ENCODE measurements around the gene SNRNP48. TPM values are rescaled to one million over a fixed set of nuclear protein-coding genes. Genes with fewer than 3 reads are reported as not detected.

Gene SNRNP48
- total and polyA plus RNA-seq, 2 of the 4 experiments (the other 2 are of a cell fraction): 5.2 to 6.2 TPM

GRCh38 chr6:7550433-7550801 is 39.6 kb upstream of the SNRNP48 start:
- DNase-seq (no peak), ATAC-seq (ENCODE audit: low read depth) (no peak)
- peaks cover 3 to 44% of the 10 kb centered on the region in 2 experiments; a peak in 2 of 4 replicates for H3K79me1 ChIP-seq (ENCODE audit: low read depth in 1 of 2, low read length in 2 of 2)
- peaks cover 5% of the 10 kb centered on the region; the same call in 1 of the 2 replicates for H3K4me1 ChIP-seq (ENCODE audit: control insufficient read depth, insufficient read depth, low read length)
- H4K91ac ChIP-seq (ENCODE audit: insufficient read depth, low read depth, low read length): no peak overlapping the region
- intact Hi-C loops (cut with micrococcal nuclease): no loop called here
- no peak overlapping the region for H3K18ac ChIP-seq (ENCODE audit: low read depth, low read length)
- H2AK9ac ChIP-seq (replicated peaks; ENCODE audit: low read depth, low read length, poor library complexity): no peak overlapping the region
- H3K36me3 ChIP-seq (ENCODE audit: control insufficient read depth, insufficient read depth, low read length): no peaks in the 10 kb centered on the region
- no peak overlapping the region for H2BK120ac ChIP-seq (ENCODE audit: low read depth, low read length)
- H2BK15ac ChIP-seq (ENCODE audit: low read depth, low read length): no peak overlapping the region
- H3K9me3 ChIP-seq (ENCODE audit: control insufficient read depth, insufficient read depth, low read length): no peaks in the 10 kb centered on the region
- no peak overlapping the region for H2AK5ac ChIP-seq (ENCODE audit: low read depth, low read length)
- no peak overlapping the region for H4K5ac ChIP-seq (ENCODE audit: low read depth, low read length)
- H3K56ac ChIP-seq (ENCODE audit: extremely low read depth, insufficient read depth, low read length): no peak overlapping the region
- no peak overlapping the region for H3K14ac ChIP-seq (replicated peaks; ENCODE audit: low read depth, low read length)
- no peak overlapping the region for H3K27ac ChIP-seq (ENCODE audit: insufficient read depth, low read length)
- H2AFZ ChIP-seq (replicated peaks; ENCODE audit: low read length, poor library complexity): no peak overlapping the region
- no peak overlapping the region for H3K4me3 ChIP-seq (ENCODE audit: insufficient read depth, low read depth, low read length)
- no peak overlapping the region for H2BK5ac ChIP-seq (ENCODE audit: low read depth, low read length, poor library complexity, severe bottlenecking)
- H4K8ac ChIP-seq (ENCODE audit: low read depth in 2 of 2, low read length in 2 of 2): no peak overlapping the region
- WGBS, 2 experiments (ENCODE audit: extremely low coverage in 2 of 2, insufficient read length in 1 of 2): no CpG with 5 or more reads among the region's 2 CpGs
- TF ChIP-seq RFX5 (IDR thresholded peaks at IDR 0.05; ENCODE audit: low read depth, low read length) (no peak), SMC3 (IDR thresholded peaks at IDR 0.05; ENCODE audit: low read depth, low read length) (no peak), MXI1 (IDR thresholded peaks at IDR 0.05; ENCODE audit: borderline replicate concordance, low read depth, low read length) (no peak), POLR2A (IDR thresholded peaks at IDR 0.05; ENCODE audit: low read depth, low read length) (no peak), USF2 (IDR thresholded peaks at IDR 0.05; ENCODE audit: low read depth, low read length) (no peak), BHLHE40 (IDR thresholded peaks at IDR 0.05; ENCODE audit: low read depth, low read length) (no peak), CEBPB (IDR thresholded peaks at IDR 0.05; ENCODE audit: low read depth, low read length) (no peak), MAZ (IDR thresholded peaks at IDR 0.05; ENCODE audit: borderline replicate concordance, low read depth, low read length) (no peak), CHD1 (IDR thresholded peaks at IDR 0.05; ENCODE audit: low read depth, low read length) (no peak), FOS (IDR thresholded peaks at IDR 0.05; ENCODE audit: low read depth, low read length) (no peak), CTCF (conservative IDR thresholded peaks at IDR 0.05; ENCODE audit: low read depth, low read length) (no peak), RCOR1 (IDR thresholded peaks at IDR 0.05; ENCODE audit: insufficient replicate concordance, low read length) (no peak), RAD21 (IDR thresholded peaks at IDR 0.05; ENCODE audit: low read length) (no peak), MAFK (IDR thresholded peaks at IDR 0.05; ENCODE audit: low read depth, low read length) (no peak), ELK1 (IDR thresholded peaks at IDR 0.05; ENCODE audit: borderline replicate concordance, low read depth, low read length) (no peak), NFE2L2 (IDR thresholded peaks at IDR 0.05; ENCODE audit: low read depth, low read length) (no peak)
- H4K20me1 ChIP-seq (ENCODE audit: insufficient read depth, low read length): peaks cover 7% of the 10 kb centered on the region; the same call in 1 of the 2 replicates
- CTCF ChIA-PET: interaction anchor here (0.7 kb wide), 1 partner anchor 33 kb away, joined by 3 read pairs; no protein-coding TSS in a partner anchor
- POLR2A ChIA-PET (ENCODE audit: unreplicated experiment): no interaction called here
- no peak overlapping the region for H3K4ac ChIP-seq (ENCODE audit: low read depth, low read length)
- H3K27me3 ChIP-seq (ENCODE audit: control insufficient read depth, insufficient read depth, low read length): no peaks in the 10 kb centered on the region
- no TSS peak for BruUV-seq (replicated peaks)
- H3K9ac ChIP-seq (ENCODE audit: low read depth, low read length): no peak overlapping the region
- in situ Hi-C loops (cut with MboI; ENCODE audit: low sequenced_read_pairs): no loop called here
- no peak overlapping the region for H2BK20ac ChIP-seq (ENCODE audit: low read depth, low read length)
- dilution Hi-C loops (cut with HindIII; ENCODE audit: low sequenced_read_pairs, unreplicated experiment): no loop called here
- H3K4me2 ChIP-seq (ENCODE audit: low read depth, low read length): no peak overlapping the region
- no peak overlapping the region for H3K23ac ChIP-seq (ENCODE audit: low read depth, low read length)
- peaks cover 20% of the 10 kb centered on the region for H3K9me1 ChIP-seq (ENCODE audit: insufficient read depth, low read length)
